Measurements from ENCODE around the gene XXYLT1. TPM values are rescaled to one million over a fixed set of nuclear protein-coding genes. Genes with fewer than 3 reads are reported as not detected.
A peak's percentile ranks its signal among the peaks of the same experiment; 100 is the strongest.

The XXYLT1 gene
- total and polyA plus RNA-seq, 9 of the 15 experiments (the other 6 are each of a cell fraction or from before 2014, with no cell fraction given), result 1.9 to 18.9 (median 15.0) TPM

DNA sequence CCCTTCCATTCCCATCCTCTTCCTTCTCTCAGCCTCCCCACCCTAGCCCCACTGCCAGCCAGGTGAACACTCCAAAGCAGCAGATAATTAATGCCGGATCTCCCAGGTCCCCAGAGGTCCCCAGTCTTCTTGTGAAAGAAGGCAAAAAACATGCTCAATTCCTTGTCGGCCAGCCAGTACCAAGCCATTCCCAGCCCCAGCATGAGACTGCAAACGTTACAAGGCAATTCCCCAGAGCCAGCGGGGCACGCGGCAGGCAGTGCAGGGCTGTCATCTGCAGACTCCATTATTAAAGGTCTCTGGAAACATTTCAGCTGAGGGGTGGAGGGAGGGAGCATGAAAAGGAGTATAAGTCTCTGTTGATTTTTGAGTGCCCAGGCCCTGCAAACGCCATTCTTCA, 117.8 kb downstream of the XXYLT1 start:
- no peaks in the 10 kb centered on the region for H3K9me1 ChIP-seq (ENCODE audit: control insufficient read depth, insufficient read depth, low read length)
- no peaks in the 10 kb centered on the region for H3K27me3 ChIP-seq (ENCODE audit: control insufficient read depth in 2 of 2, insufficient read depth in 2 of 2, low read length in 2 of 2)
- no TSS peak for BruUV-seq (replicated peaks)
- H3K9ac ChIP-seq (ENCODE audit: insufficient read depth in 1 of 2, low read depth in 2 of 2, low read length in 2 of 2), result peak overlapping the region in 1 of 2 experiments; percentile 69; a peak in 1 of 4 replicates
- no peak overlapping the region for H2AFZ ChIP-seq (ENCODE audit: low read depth, low read length)
- H3K4me2 ChIP-seq (ENCODE audit: insufficient read depth, low read length), result no peak overlapping the region
- no peak for FAIRE-seq
- no peak for ATAC-seq
- ChIA-PET POLR2A (interaction anchor here (1.0 to 2.4 kb wide), 2 partner anchors 9 to 33 kb away, joined by 3 to 7 read pairs; no protein-coding TSS in a partner anchor), CTCF (ENCODE audit: low intra/inter-chr PET ratio) (no interaction called here)
- no peaks in the 10 kb centered on the region for H3K9me3 ChIP-seq (replicated peaks; ENCODE audit: control insufficient read depth, insufficient read depth, low read depth, low read length)
- peaks cover 4% of the 10 kb centered on the region; the same call in 1 of the 3 replicates for H3K36me3 ChIP-seq (ENCODE audit: control insufficient read depth, insufficient read depth, low read length)
- H3K4me3 ChIP-seq, result no peak overlapping the region
- H3K79me2 ChIP-seq (ENCODE audit: control insufficient read depth, insufficient read depth, low read length), result peaks cover 11% of the 10 kb centered on the region; the same call in 1 of the 3 replicates
- WGBS (ENCODE audit: insufficient coverage, low coverage, missing lambda C conversion rate), result 68% methylated on average over 7 of the region's 7 CpGs
- no peak for DNase-seq (ENCODE audit: extremely low read depth in 1 of 4, low spot score in 3 of 4)
- H4K20me1 ChIP-seq (replicated peaks; ENCODE audit: control insufficient read depth, insufficient read depth, low read length), result no peaks in the 10 kb centered on the region
- peaks cover 51 to 65% of the 10 kb centered on the region in 2 experiments for H3K4me1 ChIP-seq (replicated peaks in 1 of 2; ENCODE audit: control insufficient read depth in 2 of 2, insufficient read depth in 2 of 2, low read length in 2 of 2)
- intact Hi-C loops (cut with micrococcal nuclease) (loop anchor here (5.0 kb wide), 1 partner anchor 36 kb away; no protein-coding TSS in a partner anchor), in situ Hi-C loops (cut with MboI) (no loop called here)
- H3K27ac ChIP-seq (ENCODE audit: extremely low read depth, low read depth, low read length), result 0 out of 3 replicates have a peak overlapping the region, but pooled peaks have one; percentile 1
- TF ChIP-seq CXXC5 (CRISPR knock-in tag; IDR thresholded peaks at IDR 0.05), result peak; percentile 22; the same call in 1 of the 2 replicates
- TF ChIP-seq, protein P1, sequence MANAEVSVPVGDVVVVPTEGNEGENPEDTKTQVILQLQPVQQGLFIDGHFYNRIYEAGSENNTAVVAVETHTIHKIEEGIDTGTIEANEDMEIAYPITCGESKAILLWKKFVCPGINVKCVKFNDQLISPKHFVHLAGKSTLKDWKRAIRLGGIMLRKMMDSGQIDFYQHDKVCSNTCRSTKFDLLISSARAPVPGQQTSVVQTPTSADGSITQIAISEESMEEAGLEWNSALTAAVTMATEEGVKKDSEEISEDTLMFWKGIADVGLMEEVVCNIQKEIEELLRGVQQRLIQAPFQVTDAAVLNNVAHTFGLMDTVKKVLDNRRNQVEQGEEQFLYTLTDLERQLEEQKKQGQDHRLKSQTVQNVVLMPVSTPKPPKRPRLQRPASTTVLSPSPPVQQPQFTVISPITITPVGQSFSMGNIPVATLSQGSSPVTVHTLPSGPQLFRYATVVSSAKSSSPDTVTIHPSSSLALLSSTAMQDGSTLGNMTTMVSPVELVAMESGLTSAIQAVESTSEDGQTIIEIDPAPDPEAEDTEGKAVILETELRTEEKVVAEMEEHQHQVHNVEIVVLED (CRISPR knock-in tag; IDR thresholded peaks at IDR 0.05), result no peak
- TF ChIP-seq PHTF2 (CRISPR knock-in tag; IDR thresholded peaks at IDR 0.05), result no peak
- TF ChIP-seq MCM5 (IDR thresholded peaks at IDR 0.05; ENCODE audit: low read depth), result no peak
- TF ChIP-seq ZNF274 (IDR thresholded peaks at IDR 0.05; ENCODE audit: borderline replicate concordance, low read depth, low read length), result no peak
- TF ChIP-seq PTRF (tag; IDR thresholded peaks at IDR 0.05), result no peak
- TF ChIP-seq ZNF311 (CRISPR knock-in tag; IDR thresholded peaks at IDR 0.05), result 0 out of 2 replicates have a peak, but pooled peaks have one; percentile 14
- TF ChIP-seq, protein P2, sequence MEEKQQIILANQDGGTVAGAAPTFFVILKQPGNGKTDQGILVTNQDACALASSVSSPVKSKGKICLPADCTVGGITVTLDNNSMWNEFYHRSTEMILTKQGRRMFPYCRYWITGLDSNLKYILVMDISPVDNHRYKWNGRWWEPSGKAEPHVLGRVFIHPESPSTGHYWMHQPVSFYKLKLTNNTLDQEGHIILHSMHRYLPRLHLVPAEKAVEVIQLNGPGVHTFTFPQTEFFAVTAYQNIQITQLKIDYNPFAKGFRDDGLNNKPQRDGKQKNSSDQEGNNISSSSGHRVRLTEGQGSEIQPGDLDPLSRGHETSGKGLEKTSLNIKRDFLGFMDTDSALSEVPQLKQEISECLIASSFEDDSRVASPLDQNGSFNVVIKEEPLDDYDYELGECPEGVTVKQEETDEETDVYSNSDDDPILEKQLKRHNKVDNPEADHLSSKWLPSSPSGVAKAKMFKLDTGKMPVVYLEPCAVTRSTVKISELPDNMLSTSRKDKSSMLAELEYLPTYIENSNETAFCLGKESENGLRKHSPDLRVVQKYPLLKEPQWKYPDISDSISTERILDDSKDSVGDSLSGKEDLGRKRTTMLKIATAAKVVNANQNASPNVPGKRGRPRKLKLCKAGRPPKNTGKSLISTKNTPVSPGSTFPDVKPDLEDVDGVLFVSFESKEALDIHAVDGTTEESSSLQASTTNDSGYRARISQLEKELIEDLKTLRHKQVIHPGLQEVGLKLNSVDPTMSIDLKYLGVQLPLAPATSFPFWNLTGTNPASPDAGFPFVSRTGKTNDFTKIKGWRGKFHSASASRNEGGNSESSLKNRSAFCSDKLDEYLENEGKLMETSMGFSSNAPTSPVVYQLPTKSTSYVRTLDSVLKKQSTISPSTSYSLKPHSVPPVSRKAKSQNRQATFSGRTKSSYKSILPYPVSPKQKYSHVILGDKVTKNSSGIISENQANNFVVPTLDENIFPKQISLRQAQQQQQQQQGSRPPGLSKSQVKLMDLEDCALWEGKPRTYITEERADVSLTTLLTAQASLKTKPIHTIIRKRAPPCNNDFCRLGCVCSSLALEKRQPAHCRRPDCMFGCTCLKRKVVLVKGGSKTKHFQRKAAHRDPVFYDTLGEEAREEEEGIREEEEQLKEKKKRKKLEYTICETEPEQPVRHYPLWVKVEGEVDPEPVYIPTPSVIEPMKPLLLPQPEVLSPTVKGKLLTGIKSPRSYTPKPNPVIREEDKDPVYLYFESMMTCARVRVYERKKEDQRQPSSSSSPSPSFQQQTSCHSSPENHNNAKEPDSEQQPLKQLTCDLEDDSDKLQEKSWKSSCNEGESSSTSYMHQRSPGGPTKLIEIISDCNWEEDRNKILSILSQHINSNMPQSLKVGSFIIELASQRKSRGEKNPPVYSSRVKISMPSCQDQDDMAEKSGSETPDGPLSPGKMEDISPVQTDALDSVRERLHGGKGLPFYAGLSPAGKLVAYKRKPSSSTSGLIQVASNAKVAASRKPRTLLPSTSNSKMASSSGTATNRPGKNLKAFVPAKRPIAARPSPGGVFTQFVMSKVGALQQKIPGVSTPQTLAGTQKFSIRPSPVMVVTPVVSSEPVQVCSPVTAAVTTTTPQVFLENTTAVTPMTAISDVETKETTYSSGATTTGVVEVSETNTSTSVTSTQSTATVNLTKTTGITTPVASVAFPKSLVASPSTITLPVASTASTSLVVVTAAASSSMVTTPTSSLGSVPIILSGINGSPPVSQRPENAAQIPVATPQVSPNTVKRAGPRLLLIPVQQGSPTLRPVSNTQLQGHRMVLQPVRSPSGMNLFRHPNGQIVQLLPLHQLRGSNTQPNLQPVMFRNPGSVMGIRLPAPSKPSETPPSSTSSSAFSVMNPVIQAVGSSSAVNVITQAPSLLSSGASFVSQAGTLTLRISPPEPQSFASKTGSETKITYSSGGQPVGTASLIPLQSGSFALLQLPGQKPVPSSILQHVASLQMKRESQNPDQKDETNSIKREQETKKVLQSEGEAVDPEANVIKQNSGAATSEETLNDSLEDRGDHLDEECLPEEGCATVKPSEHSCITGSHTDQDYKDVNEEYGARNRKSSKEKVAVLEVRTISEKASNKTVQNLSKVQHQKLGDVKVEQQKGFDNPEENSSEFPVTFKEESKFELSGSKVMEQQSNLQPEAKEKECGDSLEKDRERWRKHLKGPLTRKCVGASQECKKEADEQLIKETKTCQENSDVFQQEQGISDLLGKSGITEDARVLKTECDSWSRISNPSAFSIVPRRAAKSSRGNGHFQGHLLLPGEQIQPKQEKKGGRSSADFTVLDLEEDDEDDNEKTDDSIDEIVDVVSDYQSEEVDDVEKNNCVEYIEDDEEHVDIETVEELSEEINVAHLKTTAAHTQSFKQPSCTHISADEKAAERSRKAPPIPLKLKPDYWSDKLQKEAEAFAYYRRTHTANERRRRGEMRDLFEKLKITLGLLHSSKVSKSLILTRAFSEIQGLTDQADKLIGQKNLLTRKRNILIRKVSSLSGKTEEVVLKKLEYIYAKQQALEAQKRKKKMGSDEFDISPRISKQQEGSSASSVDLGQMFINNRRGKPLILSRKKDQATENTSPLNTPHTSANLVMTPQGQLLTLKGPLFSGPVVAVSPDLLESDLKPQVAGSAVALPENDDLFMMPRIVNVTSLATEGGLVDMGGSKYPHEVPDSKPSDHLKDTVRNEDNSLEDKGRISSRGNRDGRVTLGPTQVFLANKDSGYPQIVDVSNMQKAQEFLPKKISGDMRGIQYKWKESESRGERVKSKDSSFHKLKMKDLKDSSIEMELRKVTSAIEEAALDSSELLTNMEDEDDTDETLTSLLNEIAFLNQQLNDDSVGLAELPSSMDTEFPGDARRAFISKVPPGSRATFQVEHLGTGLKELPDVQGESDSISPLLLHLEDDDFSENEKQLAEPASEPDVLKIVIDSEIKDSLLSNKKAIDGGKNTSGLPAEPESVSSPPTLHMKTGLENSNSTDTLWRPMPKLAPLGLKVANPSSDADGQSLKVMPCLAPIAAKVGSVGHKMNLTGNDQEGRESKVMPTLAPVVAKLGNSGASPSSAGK (IDR thresholded peaks at IDR 0.05), result 0 out of 2 replicates have a peak, but pooled peaks have one; percentile 10

Measured in K562 (cell line).